ENCODE measurements around the gene APCDD1L. TPM values are rescaled to one million over a fixed set of nuclear protein-coding genes. Genes with fewer than 3 reads are reported as not detected.

Gene APCDD1L
- total and polyA plus RNA-seq, 12 donors = 0.08 to 1.8 (median 1.1) TPM; not detected in 2

GRCh38 chr20:58537831-58538230 lies 22.6 kb upstream of the APCDD1L start:
- peaks cover 0 to 27% (median 5%) of the 10 kb centered on the region in 11 donors for H3K9me3 ChIP-seq
- H3K36me3 ChIP-seq = no peaks in the 10 kb centered on the region
- ATAC-seq = no peak
- TF ChIP-seq CTCF (IDR thresholded peaks at IDR 0.05) = no peak
- H3K27ac ChIP-seq = no peak overlapping the region
- no peaks in the 10 kb centered on the region for H3K4me1 ChIP-seq
- no peak overlapping the region for H3K4me3 ChIP-seq
- intact Hi-C loops (cut with DNase I) = loop anchor here in 1 of 10 donors (10.0 kb wide), 1 partner anchor 57 kb away; no protein-coding TSS in a partner anchor
- WGBS, 2 donors = 89 to 96% methylated on average over 1 of the region's 1 CpG
- DNase-seq = no peak
- H3K27me3 ChIP-seq = no peaks in the 10 kb centered on the region

- WGBS, 2 donors = 91 to 97% methylated on average over 3 of the region's 3 CpGs
- no peaks in the 10 kb centered on the region for H3K4me1 ChIP-seq
Measured at GRCh38 chr20:58536289-58536688, 21.1 kb upstream of the APCDD1L start.

GRCh38 chr20:58531657-58532056 lies 16.5 kb upstream of the APCDD1L start:
- Histone ChIP-seq H3K27ac (no peak overlapping the region), H3K36me3 (peaks cover 0 to 3% (median 0%) of the 10 kb centered on the region in 9 donors), H3K27me3 (no peaks in the 10 kb centered on the region), H3K4me1 (no peaks in the 10 kb centered on the region), H3K4me3 (no peak overlapping the region), H3K9me3 (peaks cover 0 to 69% (median 35%) of the 10 kb centered on the region in 11 donors)
- DNase-seq (no peak), ATAC-seq (no peak)
- intact Hi-C loops (cut with DNase I) = loop anchor here in 1 of 10 donors (10.0 kb wide), 1 partner anchor 63 kb away; no protein-coding TSS in a partner anchor
- TF ChIP-seq CTCF (IDR thresholded peaks at IDR 0.05) = no peak

More at GRCh38 chr20:58536289-58536688, 21.1 kb upstream of the APCDD1L start:
- Histone ChIP-seq H3K27me3 (no peaks in the 10 kb centered on the region), H3K36me3 (no peaks in the 10 kb centered on the region), H3K4me3 (no peak overlapping the region), H3K27ac (no peak overlapping the region), H3K9me3 (peaks cover 0 to 42% (median 18%) of the 10 kb centered on the region in 11 donors)
- intact Hi-C loops (cut with DNase I) = loop anchor here in 1 of 10 donors (10.0 kb wide), 1 partner anchor 59 kb away; no protein-coding TSS in a partner anchor
- no peak for DNase-seq
- ATAC-seq = no peak
- TF ChIP-seq CTCF (IDR thresholded peaks at IDR 0.05) = no peak

- DNase-seq (no peak), ATAC-seq (no peak)
- peaks cover 0 to 75% (median 41%) of the 10 kb centered on the region in 11 donors for H3K9me3 ChIP-seq
- H3K27me3 ChIP-seq = no peaks in the 10 kb centered on the region
- no peaks in the 10 kb centered on the region for H3K4me1 ChIP-seq
- TF ChIP-seq CTCF (IDR thresholded peaks at IDR 0.05) = no peak
- H3K27ac ChIP-seq = no peak overlapping the region
- intact Hi-C loops (cut with DNase I) = loop anchor here in 1 of 10 donors (10.0 kb wide), 1 partner anchor 64 kb away; no protein-coding TSS in a partner anchor
- peaks cover 0 to 3% (median 0%) of the 10 kb centered on the region in 9 donors for H3K36me3 ChIP-seq
- no peak overlapping the region for H3K4me3 ChIP-seq
Measured at GRCh38 chr20:58531063-58531462, 15.9 kb upstream of the APCDD1L start.

Measured in heart right ventricle (tissue), 16 donors.